Measurements from ENCODE around the gene MDH1B.

DNA sequence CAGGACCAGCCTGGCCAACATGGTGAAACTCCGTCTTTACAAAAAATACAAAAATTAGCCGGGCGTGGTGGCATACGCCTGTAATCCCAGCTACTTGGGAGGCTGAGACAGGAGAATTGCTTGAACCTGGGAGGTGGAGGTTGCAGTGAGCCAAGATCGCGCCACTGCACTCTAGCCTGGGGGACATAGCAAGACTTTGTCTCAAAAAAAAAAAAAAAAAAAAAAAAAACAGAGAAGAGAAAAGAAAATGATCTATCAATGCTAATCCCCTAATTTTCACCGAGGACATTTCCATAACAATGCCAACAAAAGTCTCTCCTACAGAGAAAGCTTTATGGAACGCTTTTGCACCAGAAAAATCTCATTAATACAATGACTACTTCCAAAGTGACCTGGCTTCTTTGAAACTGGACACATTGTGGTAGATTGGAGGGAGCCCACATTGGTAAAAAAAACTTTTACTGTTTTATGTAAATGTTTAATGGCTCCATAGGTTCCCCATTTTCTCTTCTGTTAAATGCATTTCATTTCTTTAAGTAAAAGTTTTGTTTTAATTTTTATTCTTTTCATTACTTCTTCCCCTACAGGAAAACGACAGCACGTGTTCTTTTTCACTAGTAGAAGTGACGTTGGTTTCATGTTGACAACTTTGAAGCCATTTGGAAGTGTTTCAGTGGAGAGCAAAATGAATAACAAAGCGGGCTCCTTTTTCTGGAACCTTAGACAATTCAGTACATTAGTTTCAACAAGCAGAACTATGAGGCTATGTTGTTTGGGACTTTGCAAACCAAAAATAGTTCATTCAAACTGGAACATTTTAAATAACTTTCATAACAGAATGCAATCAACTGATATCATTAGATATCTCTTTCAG is 1.2 kb upstream of the MDH1B start:
- TF ChIP-seq SMC3 (IDR thresholded peaks at IDR 0.05): no peak
- TF ChIP-seq, protein P1, sequence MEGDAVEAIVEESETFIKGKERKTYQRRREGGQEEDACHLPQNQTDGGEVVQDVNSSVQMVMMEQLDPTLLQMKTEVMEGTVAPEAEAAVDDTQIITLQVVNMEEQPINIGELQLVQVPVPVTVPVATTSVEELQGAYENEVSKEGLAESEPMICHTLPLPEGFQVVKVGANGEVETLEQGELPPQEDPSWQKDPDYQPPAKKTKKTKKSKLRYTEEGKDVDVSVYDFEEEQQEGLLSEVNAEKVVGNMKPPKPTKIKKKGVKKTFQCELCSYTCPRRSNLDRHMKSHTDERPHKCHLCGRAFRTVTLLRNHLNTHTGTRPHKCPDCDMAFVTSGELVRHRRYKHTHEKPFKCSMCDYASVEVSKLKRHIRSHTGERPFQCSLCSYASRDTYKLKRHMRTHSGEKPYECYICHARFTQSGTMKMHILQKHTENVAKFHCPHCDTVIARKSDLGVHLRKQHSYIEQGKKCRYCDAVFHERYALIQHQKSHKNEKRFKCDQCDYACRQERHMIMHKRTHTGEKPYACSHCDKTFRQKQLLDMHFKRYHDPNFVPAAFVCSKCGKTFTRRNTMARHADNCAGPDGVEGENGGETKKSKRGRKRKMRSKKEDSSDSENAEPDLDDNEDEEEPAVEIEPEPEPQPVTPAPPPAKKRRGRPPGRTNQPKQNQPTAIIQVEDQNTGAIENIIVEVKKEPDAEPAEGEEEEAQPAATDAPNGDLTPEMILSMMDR (IDR thresholded peaks at IDR 0.05): no peak
- no peak for TF ChIP-seq MAFK (IDR thresholded peaks at IDR 0.05; ENCODE audit: partially characterized antibody)

Measured in A549 (cell line).